GM15510 (cell line): ENCODE results near the gene C1orf198.

Experiments used
- POLR2A ChIP-seq: IDR thresholded peaks from 3 replicates; pipeline ENCODE4 v1.6.1; 2011; ENCODE audit warnings: borderline replicate concordance; ENCODE audit not compliant: insufficient read length; ENCODE audit errors: extremely low read depth

The C1orf198 gene

DNA sequence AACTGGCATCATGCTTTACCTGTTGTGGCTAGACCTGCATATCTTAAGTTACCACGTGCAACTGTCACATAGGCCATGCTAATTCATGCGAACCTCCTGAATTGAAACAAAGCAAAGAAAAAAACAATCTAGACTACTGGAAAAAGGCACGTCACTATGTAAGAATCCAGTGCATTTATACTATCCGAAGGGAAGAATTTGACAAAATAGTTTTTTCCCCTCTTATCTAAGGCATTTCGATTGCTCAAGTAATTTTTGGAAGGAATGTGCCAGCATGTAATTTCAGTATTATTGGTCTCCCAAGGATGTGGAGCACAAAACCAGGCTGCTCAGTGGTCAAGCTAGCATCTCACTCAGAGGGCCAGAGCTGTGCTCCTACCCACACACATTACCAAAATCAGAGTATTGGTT, 31.5 kb upstream of the C1orf198 start:
- TF ChIP-seq POLR2A: no peak

DNA sequence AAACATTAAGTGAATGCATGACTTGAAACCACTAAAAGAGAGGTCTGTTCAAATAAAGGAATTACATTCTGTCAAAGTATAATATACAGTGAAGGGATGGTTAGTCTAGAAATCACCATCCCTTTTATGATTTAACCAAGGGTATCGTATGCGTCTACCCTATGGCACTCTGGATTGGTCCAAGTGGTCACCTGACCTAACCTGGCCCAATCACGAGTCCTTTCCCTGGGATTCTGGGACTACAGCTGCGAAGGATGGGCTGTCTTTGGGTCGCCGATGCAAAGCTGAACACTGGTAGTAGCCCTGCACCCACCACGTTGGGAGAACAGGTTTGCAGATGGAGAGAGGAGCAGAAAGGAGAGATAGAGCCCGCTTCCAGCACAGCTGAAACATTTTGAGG, 30.4 kb upstream of the C1orf198 start:
- TF ChIP-seq POLR2A: no peak

DNA sequence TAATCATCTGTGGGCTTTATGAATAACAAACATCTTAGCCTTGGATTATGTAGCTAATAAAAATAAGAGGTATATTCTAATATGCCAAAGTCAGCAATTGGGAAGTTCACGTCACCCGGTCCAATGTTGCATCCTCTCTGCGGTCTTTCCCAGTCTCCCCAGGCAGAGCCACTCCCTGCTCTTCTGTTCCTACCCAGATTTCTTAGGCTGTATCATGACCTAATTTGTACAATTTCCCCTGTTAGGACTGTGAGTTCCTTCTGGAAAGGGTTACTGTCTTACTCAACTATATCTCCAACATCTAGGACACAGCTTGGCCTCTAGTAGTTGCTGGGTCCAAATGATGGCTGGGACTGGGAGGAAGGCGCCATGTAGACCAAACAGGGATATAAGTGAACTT, 29.8 kb upstream of the C1orf198 start:
- TF ChIP-seq POLR2A: no peak

DNA sequence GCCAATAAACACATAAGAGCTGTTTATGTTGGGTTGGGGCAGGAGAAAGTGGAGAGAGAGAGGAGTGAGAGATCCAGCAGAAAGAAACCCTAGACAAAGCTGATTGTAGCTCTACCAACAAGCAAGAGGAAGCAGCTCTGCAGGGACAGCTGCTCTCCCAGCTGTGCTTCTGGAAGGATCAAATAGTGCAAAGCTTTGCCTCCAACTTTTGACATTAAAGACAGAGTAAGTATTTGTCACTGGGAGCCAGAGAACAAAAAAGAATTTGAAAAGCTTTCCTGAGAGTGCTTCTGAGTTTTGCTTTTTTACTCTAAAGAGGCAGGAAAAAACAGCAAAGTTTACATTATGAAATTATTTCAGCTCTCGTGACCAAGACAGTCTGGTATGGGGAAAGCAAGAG, 28.5 kb upstream of the C1orf198 start:
- TF ChIP-seq POLR2A: no peak

DNA sequence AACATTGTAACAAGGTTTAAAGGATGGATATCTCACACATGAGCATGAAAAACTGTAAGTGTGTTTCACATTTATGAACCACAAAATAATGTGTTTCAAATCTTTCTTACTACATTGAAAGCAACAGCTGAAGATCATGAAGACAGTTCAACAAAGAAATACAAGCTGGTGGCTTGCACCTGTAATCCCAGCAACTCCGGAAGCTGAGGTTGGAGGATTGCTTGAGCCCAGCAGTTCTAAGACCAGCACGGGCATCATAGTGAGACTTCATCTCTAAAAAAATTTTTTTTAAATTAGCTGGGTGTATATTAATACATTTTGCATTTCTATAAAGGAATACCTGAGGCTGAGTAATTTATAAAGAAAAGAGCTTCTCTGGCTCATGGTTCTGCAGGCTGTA, 27.1 kb upstream of the C1orf198 start:
- no peak for TF ChIP-seq POLR2A

DNA sequence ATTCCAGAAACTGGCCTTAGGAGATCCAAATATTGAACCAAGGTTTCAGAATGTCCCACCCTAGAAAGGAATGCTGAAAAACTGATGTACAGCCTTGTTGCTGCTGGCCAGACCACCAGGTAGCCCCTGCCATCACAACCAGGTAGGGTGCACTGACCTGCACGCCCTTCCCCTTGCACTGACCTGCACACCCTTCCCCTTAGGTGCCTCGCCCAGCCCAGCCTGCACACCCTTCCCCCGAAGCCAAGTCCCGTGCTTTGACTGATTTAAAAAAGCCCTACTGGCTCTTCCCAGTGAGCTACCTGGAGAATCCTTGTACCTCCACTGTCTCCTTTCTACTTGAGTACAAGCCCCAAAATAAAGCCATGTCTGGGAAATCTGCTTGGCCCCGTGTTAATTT, 26.3 kb upstream of the C1orf198 start:
- no peak for TF ChIP-seq POLR2A

DNA sequence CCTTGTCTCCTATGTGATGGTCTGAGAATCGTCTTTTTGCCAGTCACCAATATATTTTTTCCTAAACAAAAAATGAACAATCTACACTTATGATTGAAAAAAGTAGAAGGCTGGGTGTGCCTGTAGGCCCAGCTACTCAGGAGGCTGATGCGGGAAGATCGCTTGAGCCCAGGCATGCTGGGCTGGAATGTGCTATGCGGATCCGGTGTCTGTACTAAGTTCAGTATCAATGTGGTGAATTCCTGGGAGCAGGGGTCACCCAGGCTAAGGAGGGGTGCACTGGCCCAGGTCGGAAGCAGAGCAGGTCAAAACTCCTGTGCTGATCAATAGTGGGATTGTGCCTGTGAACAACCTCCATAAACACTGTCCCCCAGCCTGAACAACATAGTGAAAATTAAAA, 25.7 kb upstream of the C1orf198 start:
- TF ChIP-seq POLR2A: no peak

DNA sequence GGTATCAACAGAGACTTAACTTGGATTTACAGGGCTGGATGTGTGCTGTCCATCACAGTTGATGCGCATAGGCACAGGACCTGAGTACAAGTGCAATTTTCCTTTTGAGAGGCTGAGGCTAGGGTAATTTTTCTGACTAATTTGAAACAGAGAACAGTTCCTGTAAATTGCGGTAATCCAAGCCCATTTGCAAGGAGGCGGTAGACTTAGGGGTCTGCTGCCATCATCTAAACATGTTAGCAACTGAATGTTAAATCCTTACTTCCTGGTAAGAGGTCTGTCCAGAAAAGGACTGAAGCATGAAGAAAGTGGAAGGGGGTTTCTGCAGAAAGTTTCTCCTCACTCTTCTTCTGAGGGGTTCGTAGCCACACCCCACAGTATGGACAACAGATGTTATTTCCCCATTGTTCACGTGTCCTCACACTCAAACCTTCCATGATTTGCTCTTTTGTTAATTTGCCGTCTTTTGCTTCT, 23.7 kb upstream of the C1orf198 start:
- TF ChIP-seq POLR2A: no peak

DNA sequence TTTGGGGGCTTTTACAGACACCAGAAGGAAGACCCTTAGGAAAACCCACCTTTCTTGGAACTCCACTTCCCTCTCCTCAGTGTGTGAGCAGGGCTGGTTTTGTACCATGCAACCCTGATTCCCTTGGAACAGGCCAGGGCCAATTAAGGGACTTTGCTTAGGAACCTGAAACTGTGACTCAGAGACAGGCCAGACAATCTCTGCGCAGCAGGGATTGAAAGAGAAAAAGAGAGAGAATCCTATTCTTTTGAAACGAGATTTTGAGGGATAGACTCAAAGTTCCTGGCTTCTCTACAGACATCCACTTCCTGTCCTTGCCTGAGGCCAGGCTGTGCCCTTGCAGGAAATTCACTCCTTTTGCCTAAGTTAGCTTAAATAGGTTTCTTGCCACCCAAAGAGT, 23.1 kb upstream of the C1orf198 start:
- no peak for TF ChIP-seq POLR2A

DNA sequence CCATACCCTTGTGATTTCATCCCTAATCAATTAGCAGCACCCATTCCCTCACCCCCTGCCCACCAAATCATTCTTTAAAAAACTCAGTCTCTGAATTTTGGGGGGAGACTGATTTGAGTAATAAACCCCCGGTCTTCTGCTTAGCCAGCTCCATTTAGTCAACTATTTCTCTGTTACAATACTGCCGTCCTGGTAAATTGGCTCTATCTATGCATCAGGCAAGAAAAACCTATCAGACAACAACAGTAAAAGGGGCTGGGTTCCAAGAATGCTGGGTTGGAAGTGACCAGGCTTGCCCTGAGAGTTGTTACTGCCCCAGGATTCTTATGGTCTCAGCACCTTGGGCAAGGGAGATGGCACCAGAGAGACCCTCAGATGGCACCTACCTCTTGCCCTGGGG, 16.3 kb upstream of the C1orf198 start:
- no peak for TF ChIP-seq POLR2A

DNA sequence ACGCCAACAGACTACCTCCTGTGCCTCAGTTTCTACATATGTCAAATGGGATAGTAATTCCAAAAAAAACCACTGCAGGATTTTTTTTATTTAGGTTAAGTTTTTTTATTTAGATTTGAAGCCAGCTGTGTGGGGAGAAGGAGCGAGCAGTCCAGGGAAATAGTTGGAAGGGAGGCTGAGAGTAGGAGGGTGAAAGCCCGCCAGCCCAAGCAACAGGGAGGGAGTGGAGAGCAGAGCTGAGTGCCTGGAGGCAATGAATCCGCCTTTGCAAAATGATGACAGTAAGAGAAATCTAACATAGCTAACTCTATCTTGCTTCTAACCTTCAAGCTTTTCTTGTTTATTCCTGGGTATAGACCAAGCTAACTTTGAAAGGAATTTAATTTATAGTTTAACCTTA, 15.6 kb upstream of the C1orf198 start:
- TF ChIP-seq POLR2A: no peak

DNA sequence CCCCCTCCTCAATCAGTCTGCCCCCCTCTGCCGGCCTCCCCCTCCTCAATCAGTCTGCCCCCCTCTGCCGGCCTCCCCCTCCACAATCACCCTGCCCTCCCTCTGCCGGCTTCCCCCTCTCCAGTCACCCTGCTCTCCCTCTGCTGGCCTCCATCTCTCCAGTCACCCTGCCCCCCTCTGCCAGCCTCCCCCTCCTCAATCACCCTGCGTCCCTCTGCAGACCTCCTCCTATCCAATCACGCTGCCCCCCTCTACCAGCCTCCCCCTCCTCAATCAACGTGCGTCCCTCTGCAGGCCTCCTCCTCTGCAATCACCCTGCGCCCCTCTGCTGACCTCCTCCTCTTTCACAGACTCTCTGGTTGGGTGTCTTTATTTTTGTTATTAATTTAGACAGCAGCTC, 11.5 kb upstream of the C1orf198 start:
- TF ChIP-seq POLR2A: no peak

DNA sequence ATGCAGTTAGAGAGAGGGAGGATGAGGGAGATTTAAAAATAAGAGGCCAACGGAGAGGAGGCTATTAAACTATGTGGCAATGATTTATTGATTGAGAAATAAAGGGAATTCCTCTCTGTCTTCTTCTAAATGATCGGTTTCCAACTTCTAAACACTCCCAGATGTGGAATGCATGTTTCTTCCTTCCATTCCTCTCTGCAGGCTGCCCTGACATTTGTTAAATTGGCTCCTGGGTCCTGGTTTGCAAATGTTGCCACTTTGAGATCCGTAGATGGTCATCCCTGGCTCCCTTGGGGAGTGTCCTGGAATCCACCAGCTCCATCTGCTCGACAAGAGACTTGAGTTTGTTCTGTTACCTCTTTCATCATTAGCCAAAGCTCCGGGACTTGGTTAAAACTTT, 10.3 kb upstream of the C1orf198 start:
- no peak for TF ChIP-seq POLR2A

DNA sequence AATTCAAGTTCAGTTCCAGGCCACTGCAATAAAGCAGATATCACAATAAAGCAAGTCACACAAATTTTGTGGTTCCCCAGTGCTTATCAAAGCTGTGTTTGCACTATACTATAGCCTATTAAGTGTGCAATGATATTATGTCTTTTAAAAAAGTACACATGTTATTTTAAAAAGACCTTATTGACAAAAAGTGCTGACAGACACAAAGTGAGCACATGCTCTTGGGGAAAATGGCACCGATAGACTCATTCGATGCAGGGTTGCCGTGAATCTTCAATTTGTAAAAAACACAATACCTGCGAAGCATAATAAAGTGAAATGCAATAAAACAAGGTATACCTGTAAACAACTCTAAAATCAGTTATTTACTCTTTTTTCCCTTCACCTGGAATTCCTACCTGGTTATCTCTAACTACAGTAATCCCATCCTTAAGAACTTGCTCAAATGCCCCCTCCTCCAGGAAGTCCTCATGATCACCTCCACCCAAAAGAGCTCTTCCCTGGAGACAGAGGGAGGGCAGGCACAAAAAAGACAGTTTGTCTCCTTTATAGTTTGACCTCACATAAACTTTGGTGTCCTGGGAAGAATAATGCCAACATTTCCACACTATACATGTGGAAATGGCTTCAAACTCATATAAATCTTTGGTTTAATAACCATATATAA, 9.7 kb upstream of the C1orf198 start:
- no peak for TF ChIP-seq POLR2A

DNA sequence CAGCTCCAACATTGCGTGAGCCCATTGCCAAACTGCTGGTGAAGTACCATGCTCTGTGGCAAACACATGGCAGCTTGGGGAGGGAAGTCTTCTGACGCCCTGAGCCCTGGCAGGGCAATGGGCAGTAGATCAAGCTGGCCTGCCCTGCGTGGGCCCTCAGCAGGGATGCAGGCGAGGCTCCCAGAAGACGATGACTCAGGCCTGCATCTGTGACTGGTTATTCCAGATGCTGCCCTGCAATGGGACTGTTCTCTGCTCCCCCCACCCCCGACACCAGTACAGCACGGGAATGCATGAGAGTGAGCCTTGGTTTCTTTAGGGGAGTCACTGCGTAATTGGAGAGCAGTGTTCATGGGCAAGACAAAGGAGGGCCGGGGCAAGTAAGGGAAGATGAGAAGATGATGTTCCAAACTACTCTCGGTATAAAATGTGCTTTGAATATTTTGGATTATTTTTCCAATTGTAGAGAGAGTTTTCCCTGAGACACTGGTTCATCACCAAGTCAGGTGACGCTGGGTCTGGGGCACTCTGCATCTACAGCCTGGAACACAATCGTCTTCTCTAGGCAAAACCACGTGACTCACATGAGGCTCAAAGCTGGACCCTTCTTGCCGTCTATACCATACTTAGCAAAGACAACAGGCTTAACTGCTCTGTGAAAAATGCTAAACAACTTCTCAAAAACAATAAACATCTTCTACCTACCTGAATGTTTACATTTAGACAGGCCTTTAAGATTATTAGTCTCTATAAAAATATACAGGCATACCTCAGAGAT, 9.0 kb upstream of the C1orf198 start:
- no peak for TF ChIP-seq POLR2A

DNA sequence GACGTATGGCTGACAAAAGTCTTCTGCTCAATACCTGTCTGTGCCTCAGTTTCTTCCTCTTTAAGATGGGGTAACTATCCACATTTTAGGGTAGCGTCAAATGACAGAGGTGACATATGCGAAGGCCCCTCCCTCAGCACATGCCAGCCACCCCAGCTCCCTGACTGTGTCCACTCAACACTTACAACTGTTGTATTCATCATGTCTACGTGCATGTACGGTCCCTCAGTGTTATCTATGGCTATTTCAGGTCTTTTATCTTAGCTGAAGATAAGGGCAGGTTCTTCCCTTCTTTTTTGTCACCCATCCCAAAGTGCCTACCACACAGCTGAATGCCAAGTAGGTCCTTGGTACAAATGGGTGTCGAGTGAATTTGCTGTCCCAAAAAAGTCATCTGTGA, 8.3 kb upstream of the C1orf198 start:
- TF ChIP-seq POLR2A: no peak
